Panc1 (cell line): Measurements from ENCODE around the gene PTTG1IP.

Source experiments
- POLR2AphosphoS5 ChIP-seq: IDR thresholded peaks from 2 replicates; pipeline ENCODE4 v1.6.1; 2012; ENCODE audit warnings: mild to moderate bottlenecking, low read depth, low read length, moderate library complexity
- SIN3A ChIP-seq: IDR thresholded peaks from 2 replicates; pipeline ENCODE4 v1.6.1; 2012; ENCODE audit warnings: low read depth, mild to moderate bottlenecking, low read length, moderate library complexity, borderline replicate concordance; ENCODE audit not compliant: insufficient read depth
- TCF7L2 ChIP-seq: IDR thresholded peaks from 2 replicates; pipeline ENCODE4 v1.6.1; 2011; ENCODE audit warnings: mild to moderate bottlenecking, low read depth, low read length, inconsistent platforms
- TF ChIP-seq, protein P1 (sequence below): fragments of 450-650 bp; IDR thresholded peaks from 2 replicates; pipeline ENCODE4 v1.5.1; 2017; ENCODE audit warnings: mild to moderate bottlenecking

DNA sequence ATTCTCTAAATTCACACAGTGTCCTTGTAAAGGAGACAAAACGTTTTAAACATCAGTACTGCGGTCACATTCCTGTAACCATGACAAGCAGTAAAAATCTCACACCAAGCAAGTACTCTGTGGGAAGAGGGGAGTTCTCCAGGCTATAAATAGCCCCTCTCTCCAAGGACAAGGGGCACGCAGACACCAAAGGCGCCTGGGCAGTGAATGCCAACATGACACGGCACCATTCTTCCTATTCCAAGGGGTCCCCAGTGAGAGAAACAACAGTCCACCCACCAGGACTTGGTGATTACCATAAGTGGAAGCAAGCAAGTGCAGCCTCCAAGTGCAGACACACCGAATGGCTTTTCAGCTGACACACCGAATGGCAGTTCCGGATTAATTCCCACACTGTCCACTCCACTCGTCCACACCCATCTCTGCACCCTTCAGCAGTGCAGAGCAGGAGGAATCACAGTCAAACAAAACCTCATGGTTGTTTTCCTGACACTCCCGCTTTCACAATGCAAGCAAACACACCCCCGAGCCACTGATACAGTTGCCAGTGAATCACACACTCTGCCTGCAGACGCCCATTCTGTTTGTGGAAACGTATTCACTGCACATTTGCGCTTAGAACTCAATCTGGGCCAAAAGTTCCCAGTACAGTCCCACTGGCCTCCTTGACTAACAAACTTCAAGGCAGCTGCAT, 1.8 kb downstream of the PTTG1IP start:
- TF ChIP-seq, protein P1, sequence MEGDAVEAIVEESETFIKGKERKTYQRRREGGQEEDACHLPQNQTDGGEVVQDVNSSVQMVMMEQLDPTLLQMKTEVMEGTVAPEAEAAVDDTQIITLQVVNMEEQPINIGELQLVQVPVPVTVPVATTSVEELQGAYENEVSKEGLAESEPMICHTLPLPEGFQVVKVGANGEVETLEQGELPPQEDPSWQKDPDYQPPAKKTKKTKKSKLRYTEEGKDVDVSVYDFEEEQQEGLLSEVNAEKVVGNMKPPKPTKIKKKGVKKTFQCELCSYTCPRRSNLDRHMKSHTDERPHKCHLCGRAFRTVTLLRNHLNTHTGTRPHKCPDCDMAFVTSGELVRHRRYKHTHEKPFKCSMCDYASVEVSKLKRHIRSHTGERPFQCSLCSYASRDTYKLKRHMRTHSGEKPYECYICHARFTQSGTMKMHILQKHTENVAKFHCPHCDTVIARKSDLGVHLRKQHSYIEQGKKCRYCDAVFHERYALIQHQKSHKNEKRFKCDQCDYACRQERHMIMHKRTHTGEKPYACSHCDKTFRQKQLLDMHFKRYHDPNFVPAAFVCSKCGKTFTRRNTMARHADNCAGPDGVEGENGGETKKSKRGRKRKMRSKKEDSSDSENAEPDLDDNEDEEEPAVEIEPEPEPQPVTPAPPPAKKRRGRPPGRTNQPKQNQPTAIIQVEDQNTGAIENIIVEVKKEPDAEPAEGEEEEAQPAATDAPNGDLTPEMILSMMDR = no peak
- TF ChIP-seq SIN3A (0 out of 2 replicates have a peak, but pooled peaks have one; percentile 46), POLR2AphosphoS5 (no peak), TCF7L2 (no peak)
